Fibroblast of lung (primary cell): ENCODE measurements around the gene SALL3.

ENCODE experiments used
- CTCF ChIP-seq, 2 donors: IDR thresholded peaks in 1 of 2; conservative IDR thresholded peaks in 1 of 2; 1 replicate in 1 of 2; 2 replicates in 1 of 2; pipeline ENCODE4 v1.5.1; 2011 to 2012; ENCODE audit warnings: low read length in 2 of 2, control low read depth in 1 of 2, inconsistent platforms in 1 of 2, low read depth in 1 of 2, mild to moderate bottlenecking in 1 of 2
- EZH2 ChIP-seq: IDR thresholded peaks from 2 replicates; pipeline ENCODE4 v1.5.1; 2012; ENCODE audit warnings: low read length, control low read depth, mild to moderate bottlenecking; ENCODE audit errors: missing control alignments

DNA sequence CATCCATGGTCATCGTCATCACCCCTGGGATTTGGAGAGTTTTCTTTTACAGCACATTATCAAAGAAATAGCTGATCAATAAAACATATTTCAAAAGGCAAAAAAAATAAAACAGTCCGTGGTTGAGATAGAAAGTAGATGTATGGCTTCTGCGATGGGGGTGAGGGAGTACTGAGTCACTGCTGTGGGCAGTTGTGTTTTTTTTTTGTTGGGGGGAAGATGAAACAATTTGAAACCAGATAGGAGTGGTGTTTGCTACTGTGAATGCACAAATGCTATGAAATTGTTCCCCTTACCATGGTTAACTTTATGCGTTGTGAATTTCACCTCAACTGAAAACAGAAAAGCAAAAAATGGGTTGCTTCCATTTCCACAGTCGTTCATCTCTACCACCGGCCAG lies 11.9 kb upstream of the SALL3 start:
- TF ChIP-seq CTCF (conservative IDR thresholded peaks at IDR 0.05 in 1 of 2, IDR thresholded peaks at IDR 0.05 in 1 of 2; ENCODE audit: low read depth in 1 of 2, low read length in 2 of 2) (no peak), EZH2 (no peak)
